ENCODE results near the gene ZXDC.

DNA sequence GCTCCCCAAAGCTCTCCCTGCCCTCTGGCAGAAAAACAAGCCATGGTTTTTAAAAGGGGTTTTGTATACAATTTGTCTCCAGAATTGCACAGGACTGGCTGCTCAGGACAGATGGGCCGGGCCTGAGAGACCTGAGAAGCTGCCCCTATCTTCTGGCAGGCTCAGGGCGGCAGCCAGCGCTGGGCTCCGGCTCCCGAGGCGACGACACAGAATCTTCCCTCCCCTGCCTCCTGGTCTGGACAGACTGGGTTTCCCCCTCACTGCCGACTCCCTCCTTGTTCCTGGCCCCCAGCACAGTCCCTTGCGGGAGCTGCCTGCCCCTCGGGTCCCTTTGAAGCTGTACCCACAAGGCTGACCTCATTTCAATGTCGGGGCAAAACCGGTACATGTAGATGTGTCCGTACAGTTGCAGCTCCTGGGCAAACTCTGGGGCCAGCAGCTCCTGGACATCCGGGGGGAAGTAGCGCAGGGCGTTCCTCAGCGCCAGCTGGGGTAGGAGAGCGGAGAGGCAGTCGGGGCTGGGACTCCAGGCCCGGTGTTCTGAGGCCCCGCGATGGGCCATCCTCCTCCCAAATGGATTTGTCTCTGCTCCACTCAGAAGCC, 34.7 kb upstream of the ZXDC start:
- TF ChIP-seq PRMT5 (CRISPR knock-in tag; IDR thresholded peaks at IDR 0.05) (no peak), FOS (IDR thresholded peaks at IDR 0.05; ENCODE audit: extremely low read depth, insufficient read length) (no peak), SMARCB1 (IDR thresholded peaks at IDR 0.05; ENCODE audit: insufficient read length, low read depth) (no peak), CREM (IDR thresholded peaks at IDR 0.05; ENCODE audit: low read depth) (no peak), POLR2A (conservative IDR thresholded peaks at IDR 0.05) (no peak), NUFIP1 (IDR thresholded peaks at IDR 0.05; ENCODE audit: partially characterized antibody) (no peak), HDGF (IDR thresholded peaks at IDR 0.05) (no peak), CTBP1 (IDR thresholded peaks at IDR 0.05; ENCODE audit: borderline replicate concordance) (no peak), EZH2 (IDR thresholded peaks at IDR 0.05; ENCODE audit: borderline replicate concordance, low read depth, low read length) (no peak), POLR2AphosphoS5 (IDR thresholded peaks at IDR 0.05; ENCODE audit: control insufficient read depth, insufficient read depth, low read depth, low read length) (no peak), ELF4 (CRISPR knock-in tag; IDR thresholded peaks at IDR 0.05) (no peak), ZBTB17 (CRISPR knock-in tag; IDR thresholded peaks at IDR 0.05) (no peak), ARNT (IDR thresholded peaks at IDR 0.05) (no peak)
- TF ChIP-seq, protein P1, sequence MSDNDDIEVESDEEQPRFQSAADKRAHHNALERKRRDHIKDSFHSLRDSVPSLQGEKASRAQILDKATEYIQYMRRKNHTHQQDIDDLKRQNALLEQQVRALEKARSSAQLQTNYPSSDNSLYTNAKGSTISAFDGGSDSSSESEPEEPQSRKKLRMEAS (CRISPR knock-in tag; IDR thresholded peaks at IDR 0.05), result no peak
